K562 (cell line): ENCODE results near the gene CTRB1. TPM values are rescaled to one million over a fixed set of nuclear protein-coding genes. Genes with fewer than 3 reads are reported as not detected.

ENCODE experiments used
- ATAC-seq: fragments of 200-7000 bp; cut with Tn5 transposase; 3 replicates; pipeline ENCODE4 v1.9.1; 2020; ENCODE audit warnings: moderate library complexity
- BruUV-seq: library from RNA; stranded (reverse); fragments of 400-500 nt; replicated peaks from 2 replicates; lab custom pipeline; 2021; lab: Mats Ljungman, UMichigan
- CTCF ChIA-PET: fragments of 300-600 bp; formaldehyde crosslinking; extraction: SDS; loops from one replicate; lab custom pipeline; 2021; ENCODE audit warnings: low intra/inter-chr PET ratio; lab: Yijun Ruan, JAX
- POLR2A ChIA-PET: fragments of 300-600, 350-650 bp; sonication (Branson Sonifier 250); formaldehyde crosslinking; extraction: SDS; loops from one replicate; lab custom pipeline; 2021; ENCODE audit warnings: antibody characterized with exemption, inconsistent platforms; lab: Yijun Ruan, JAX
- DNase-seq, 4 experiments: peaks; one replicate each; pipeline versions ENCODE4 v3.0.0 to v3.0.0-alpha.2; 2011 to 2018; ENCODE audit warnings: low spot score in 3 of 4, mixed read lengths in 3 of 4; ENCODE audit errors: extremely low read depth in 1 of 4
- FAIRE-seq: peaks from 2 replicates; lab custom pipeline; 2011; peaks lifted over from hg19 to GRCh38; lab: Jason Lieb, UNC
- H2AFZ ChIP-seq: 2 replicates; pipeline ENCODE4 v1.6.0; 2011; ENCODE audit warnings: low read depth, low read length, control low read depth, inconsistent platforms
- H3K27ac ChIP-seq: fragments of 200-600 bp; 3 replicates; pipeline ENCODE4 v1.8.0; 2011; ENCODE audit warnings: low read depth, mild to moderate bottlenecking, control low read depth, inconsistent platforms, low read length, moderate library complexity, mixed read lengths; ENCODE audit errors: extremely low read depth
- H3K27me3 ChIP-seq, 2 experiments: fragments of 300-600 bp in 1 of 2; 2 replicates in 1 of 2; 3 replicates in 1 of 2; pipeline versions ENCODE4 v1.6.0 to v1.8.0; 2011; ENCODE audit warnings: inconsistent platforms in 2 of 2, low read length in 2 of 2, mild to moderate bottlenecking in 1 of 2, mixed read lengths in 1 of 2, moderate library complexity in 1 of 2; ENCODE audit not compliant: control insufficient read depth in 2 of 2, insufficient read depth in 2 of 2
- H3K36me3 ChIP-seq: fragments of 300-600 bp; 3 replicates; pipeline ENCODE4 v1.8.0; 2011; ENCODE audit warnings: mild to moderate bottlenecking, low read length, inconsistent platforms; ENCODE audit not compliant: control insufficient read depth, insufficient read depth
- H3K4me1 ChIP-seq, 2 experiments: fragments of 200-600 bp in 1 of 2; replicated peaks in 1 of 2; 2 replicates in 1 of 2; 3 replicates in 1 of 2; pipeline versions ENCODE4 v1.5.1 to v1.8.0; 2011; ENCODE audit warnings: inconsistent platforms in 2 of 2, low read length in 2 of 2, mild to moderate bottlenecking in 1 of 2, mixed read lengths in 1 of 2, moderate library complexity in 1 of 2; ENCODE audit not compliant: control insufficient read depth in 2 of 2, insufficient read depth in 2 of 2
- H3K4me2 ChIP-seq: 2 replicates; pipeline ENCODE4 v1.6.1; 2011; ENCODE audit warnings: low read length, control low read depth, inconsistent platforms, mixed read lengths; ENCODE audit not compliant: insufficient read depth
- H3K4me3 ChIP-seq: fragments of 200-600 bp; sonication (generic), shearing (Covaris generic); 2 replicates; pipeline ENCODE4 v1.5.1; 2016; ENCODE audit warnings: control low read depth, inconsistent platforms
- H3K79me2 ChIP-seq: fragments of 200-600 bp; 3 replicates; pipeline ENCODE4 v1.8.0; 2011; ENCODE audit warnings: low read length, inconsistent platforms; ENCODE audit not compliant: control insufficient read depth, insufficient read depth
- H3K9ac ChIP-seq, 2 experiments: 2 replicates each; pipeline versions ENCODE4 v1.6.0 to v1.6.1; 2011; ENCODE audit warnings: low read depth in 2 of 2, low read length in 2 of 2, control low read depth in 1 of 2, inconsistent platforms in 1 of 2, mild to moderate bottlenecking in 1 of 2, mixed read lengths in 1 of 2; ENCODE audit not compliant: insufficient read depth in 1 of 2
- H3K9me1 ChIP-seq: one replicate; pipeline ENCODE4 v1.6.0; 2011; ENCODE audit warnings: inconsistent platforms, mild to moderate bottlenecking, low read length, moderate library complexity; ENCODE audit not compliant: control insufficient read depth, insufficient read depth
- H3K9me3 ChIP-seq: replicated peaks from 2 replicates; pipeline ENCODE4 v1.5.1; 2011; ENCODE audit warnings: low read depth, low read length, inconsistent platforms; ENCODE audit not compliant: control insufficient read depth, insufficient read depth
- H4K20me1 ChIP-seq: replicated peaks from 2 replicates; pipeline ENCODE4 v1.6.1; 2011; ENCODE audit warnings: low read length, inconsistent platforms, mixed read lengths; ENCODE audit not compliant: control insufficient read depth, insufficient read depth
- HDAC8 ChIP-seq: fragments of 450-650 bp; IDR thresholded peaks from 2 replicates; pipeline ENCODE4 v1.6.1; 2016; ENCODE audit warnings: mild to moderate bottlenecking, missing genetic modification characterization, moderate library complexity, missing compliant biosample characterization
- NR4A1 ChIP-seq, 2 experiments: fragments of 250-450 bp in 1 of 2; fragments of 450-650 bp in 1 of 2; sonication (Bioruptor Pico) in 1 of 2; IDR thresholded peaks; 2 replicates each; pipeline versions ENCODE4 v1.4.0 to v1.6.1; 2016 to 2020; ENCODE audit warnings: mild to moderate bottlenecking in 2 of 2, missing compliant biosample characterization in 1 of 2, missing genetic modification characterization in 1 of 2, moderate library complexity in 1 of 2
- PHF21A ChIP-seq: fragments of 450-650 bp; IDR thresholded peaks from 2 replicates; pipeline ENCODE4 v1.6.1; 2017; ENCODE audit warnings: low read depth, borderline replicate concordance
- SLC30A9 ChIP-seq: fragments of 250-450 bp; sonication (Bioruptor Pico); IDR thresholded peaks from 2 replicates; pipeline ENCODE4 v1.8.0; 2022; ENCODE audit warnings: mild to moderate bottlenecking, moderate library complexity
- SRSF1 ChIP-seq: fragments of 200-400 bp; formaldehyde crosslinking; IDR thresholded peaks from 2 replicates; pipeline ENCODE4 v1.6.1; 2017; ENCODE audit warnings: mild to moderate bottlenecking, low read depth, low read length, moderate library complexity
- ZEB2 ChIP-seq: fragments of 450-650 bp; IDR thresholded peaks from 2 replicates; pipeline ENCODE4 v1.6.1; 2016
- ZNF134 ChIP-seq: fragments of 250-450 bp; sonication (Bioruptor Pico); conservative IDR thresholded peaks from 2 replicates; pipeline ENCODE4 v1.4.0; 2020
- WGBS: fragments of 100-300 bp; shearing (Covaris generic); methylation state at CpG from one replicate; pipeline ENCODE4 v1.1.6; 2016; ENCODE audit warnings: low coverage, mixed read lengths; ENCODE audit not compliant: insufficient coverage; ENCODE audit errors: missing lambda C conversion rate; 5-methylcytosine and 5-hydroxymethylcytosine counted together
- in situ Hi-C: fragments of 300-500 bp; cut with MboI; formaldehyde crosslinking; loops from 4 replicates; pipeline ENCODE4 v1.15.0; 2018; ENCODE audit warnings: inconsistent platforms, mixed read lengths
- intact Hi-C: fragments of 100-400 bp; cut with micrococcal nuclease; formaldehyde crosslinking; loops from 2 replicates; pipeline ENCODE4 v1.14.2; 2022
- polyA plus RNA-seq, 8 experiments: library from polyadenylated mRNA; depleted of rRNA in 4 of 8; stranded (reverse) in 5 of 8; unstranded in 3 of 8; fragments of >200 nt; fragmentation: Nextera tagmentation in 2 of 8; fragmentation: Illumina TruSeq in 1 of 8; extraction: Ambion mirVana in 2 of 8; extraction: Trizol in 1 of 8; gene quantifications; 2 replicates each; pipeline versions ENCODE4 v1.2.1 to v1.2.3, GENCODE V29; 2011 to 2014; ENCODE audit warnings: inconsistent platforms in 1 of 8, missing spikeins in 1 of 8
- total RNA-seq, 7 experiments: library from RNA; depleted of rRNA in 6 of 7; stranded (reverse); fragments of >200 nt in 6 of 7; fragmentation: Illumina TruSeq in 2 of 7; extraction: Trizol in 2 of 7; gene quantifications; 2 replicates each; pipeline versions ENCODE4 v1.2.1 to v1.2.3, GENCODE V29; 2011 to 2021; ENCODE audit warnings: low replicate concordance in 1 of 7
- TF ChIP-seq, protein P1 (sequence below): fragments of 250-450 bp; sonication (Bioruptor Pico); IDR thresholded peaks from 2 replicates; pipeline ENCODE4 v1.4.0; 2020; ENCODE audit warnings: mild to moderate bottlenecking
- TF ChIP-seq, protein P2 (sequence below): fragments of 250-450 bp; sonication (Bioruptor Pico); IDR thresholded peaks from 2 replicates; pipeline ENCODE4 v1.8.0; 2021; ENCODE audit warnings: mild to moderate bottlenecking, moderate library complexity
- TF ChIP-seq, protein P3 (sequence below), 2 experiments: fragments of 450-650 bp; IDR thresholded peaks; 2 replicates each; pipeline ENCODE4 v1.6.1; 2018; ENCODE audit warnings: mild to moderate bottlenecking in 2 of 2, low read depth in 1 of 2; ENCODE audit not compliant: partially characterized antibody in 2 of 2
- TF ChIP-seq, protein P4 (sequence below): fragments of 250-450 bp; sonication (Bioruptor Pico); IDR thresholded peaks from 2 replicates; pipeline ENCODE4 v1.4.0; 2020; ENCODE audit warnings: borderline replicate concordance

Gene CTRB1
- total and polyA plus RNA-seq, 9 of the 15 experiments (the other 6 are each of a cell fraction or from before 2014, with no cell fraction given), result 2.3 TPM; not detected in 8

DNA sequence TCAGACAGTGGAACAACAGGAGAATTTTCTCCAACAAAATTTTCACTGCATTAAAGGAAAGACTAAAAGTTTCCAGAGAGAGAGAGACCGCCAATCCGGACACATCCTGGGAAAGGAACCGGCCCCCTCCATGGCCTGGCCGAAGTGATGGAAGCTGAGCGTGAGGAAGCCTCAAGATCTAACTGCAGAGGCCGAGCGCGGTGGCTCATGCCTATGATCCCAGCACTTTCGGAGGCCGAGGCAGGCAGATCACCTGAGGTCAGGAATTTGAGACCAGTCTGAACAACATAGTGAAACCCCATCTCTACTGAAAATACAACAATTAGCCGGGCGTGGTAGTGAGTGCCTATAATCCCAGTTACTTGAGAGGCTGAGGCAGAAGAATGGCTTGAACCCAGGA lies 15.7 kb upstream of the CTRB1 start:
- Histone ChIP-seq H3K27ac (no peak overlapping the region), H3K4me2 (no peak overlapping the region), H2AFZ (no peak overlapping the region), H3K9me3 (no peaks in the 10 kb centered on the region), H3K4me3 (no peak overlapping the region), H3K9ac (no peak overlapping the region), H3K9me1 (no peaks in the 10 kb centered on the region), H3K27me3 (peaks cover 25 to 47% of the 10 kb centered on the region in 2 experiments), H4K20me1 (no peaks in the 10 kb centered on the region), H3K79me2 (no peaks in the 10 kb centered on the region), H3K4me1 (peaks cover 3 to 8% of the 10 kb centered on the region in 2 experiments; a peak in 4 of 5 replicates), H3K36me3 (no peaks in the 10 kb centered on the region)
- DNase-seq (no peak), FAIRE-seq (no peak), ATAC-seq (no peak)
- POLR2A ChIA-PET, result no interaction called here
- no TSS peak for BruUV-seq
- in situ Hi-C loops, result loop anchor here (5.0 to 25.0 kb wide), 3 partner anchors 184 to 1984 kb away; partner anchors contain the start of genes MON1B and SYCE1L
- WGBS, result 16% methylated on average over 12 of the region's 12 CpGs
- CTCF ChIA-PET, result no interaction called here
- intact Hi-C loops, result no loop called here
- TF ChIP-seq ZEB2 (no peak), SRSF1 (no peak), HDAC8 (tag) (no peak), SLC30A9 (CRISPR knock-in tag) (no peak), PHF21A (no peak), ZNF134 (CRISPR knock-in tag) (no peak), NR4A1 (CRISPR knock-in tag; IDR thresholded peaks at IDR 0.05) (no peak), NR4A1 (tag; IDR thresholded peaks at IDR 0.05) (no peak)
- TF ChIP-seq, protein P1, sequence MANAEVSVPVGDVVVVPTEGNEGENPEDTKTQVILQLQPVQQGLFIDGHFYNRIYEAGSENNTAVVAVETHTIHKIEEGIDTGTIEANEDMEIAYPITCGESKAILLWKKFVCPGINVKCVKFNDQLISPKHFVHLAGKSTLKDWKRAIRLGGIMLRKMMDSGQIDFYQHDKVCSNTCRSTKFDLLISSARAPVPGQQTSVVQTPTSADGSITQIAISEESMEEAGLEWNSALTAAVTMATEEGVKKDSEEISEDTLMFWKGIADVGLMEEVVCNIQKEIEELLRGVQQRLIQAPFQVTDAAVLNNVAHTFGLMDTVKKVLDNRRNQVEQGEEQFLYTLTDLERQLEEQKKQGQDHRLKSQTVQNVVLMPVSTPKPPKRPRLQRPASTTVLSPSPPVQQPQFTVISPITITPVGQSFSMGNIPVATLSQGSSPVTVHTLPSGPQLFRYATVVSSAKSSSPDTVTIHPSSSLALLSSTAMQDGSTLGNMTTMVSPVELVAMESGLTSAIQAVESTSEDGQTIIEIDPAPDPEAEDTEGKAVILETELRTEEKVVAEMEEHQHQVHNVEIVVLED, result no peak
- TF ChIP-seq, protein P2, sequence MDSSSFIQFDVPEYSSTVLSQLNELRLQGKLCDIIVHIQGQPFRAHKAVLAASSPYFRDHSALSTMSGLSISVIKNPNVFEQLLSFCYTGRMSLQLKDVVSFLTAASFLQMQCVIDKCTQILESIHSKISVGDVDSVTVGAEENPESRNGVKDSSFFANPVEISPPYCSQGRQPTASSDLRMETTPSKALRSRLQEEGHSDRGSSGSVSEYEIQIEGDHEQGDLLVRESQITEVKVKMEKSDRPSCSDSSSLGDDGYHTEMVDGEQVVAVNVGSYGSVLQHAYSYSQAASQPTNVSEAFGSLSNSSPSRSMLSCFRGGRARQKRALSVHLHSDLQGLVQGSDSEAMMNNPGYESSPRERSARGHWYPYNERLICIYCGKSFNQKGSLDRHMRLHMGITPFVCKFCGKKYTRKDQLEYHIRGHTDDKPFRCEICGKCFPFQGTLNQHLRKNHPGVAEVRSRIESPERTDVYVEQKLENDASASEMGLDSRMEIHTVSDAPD (CRISPR knock-in tag), result no peak
- TF ChIP-seq, protein P3, sequence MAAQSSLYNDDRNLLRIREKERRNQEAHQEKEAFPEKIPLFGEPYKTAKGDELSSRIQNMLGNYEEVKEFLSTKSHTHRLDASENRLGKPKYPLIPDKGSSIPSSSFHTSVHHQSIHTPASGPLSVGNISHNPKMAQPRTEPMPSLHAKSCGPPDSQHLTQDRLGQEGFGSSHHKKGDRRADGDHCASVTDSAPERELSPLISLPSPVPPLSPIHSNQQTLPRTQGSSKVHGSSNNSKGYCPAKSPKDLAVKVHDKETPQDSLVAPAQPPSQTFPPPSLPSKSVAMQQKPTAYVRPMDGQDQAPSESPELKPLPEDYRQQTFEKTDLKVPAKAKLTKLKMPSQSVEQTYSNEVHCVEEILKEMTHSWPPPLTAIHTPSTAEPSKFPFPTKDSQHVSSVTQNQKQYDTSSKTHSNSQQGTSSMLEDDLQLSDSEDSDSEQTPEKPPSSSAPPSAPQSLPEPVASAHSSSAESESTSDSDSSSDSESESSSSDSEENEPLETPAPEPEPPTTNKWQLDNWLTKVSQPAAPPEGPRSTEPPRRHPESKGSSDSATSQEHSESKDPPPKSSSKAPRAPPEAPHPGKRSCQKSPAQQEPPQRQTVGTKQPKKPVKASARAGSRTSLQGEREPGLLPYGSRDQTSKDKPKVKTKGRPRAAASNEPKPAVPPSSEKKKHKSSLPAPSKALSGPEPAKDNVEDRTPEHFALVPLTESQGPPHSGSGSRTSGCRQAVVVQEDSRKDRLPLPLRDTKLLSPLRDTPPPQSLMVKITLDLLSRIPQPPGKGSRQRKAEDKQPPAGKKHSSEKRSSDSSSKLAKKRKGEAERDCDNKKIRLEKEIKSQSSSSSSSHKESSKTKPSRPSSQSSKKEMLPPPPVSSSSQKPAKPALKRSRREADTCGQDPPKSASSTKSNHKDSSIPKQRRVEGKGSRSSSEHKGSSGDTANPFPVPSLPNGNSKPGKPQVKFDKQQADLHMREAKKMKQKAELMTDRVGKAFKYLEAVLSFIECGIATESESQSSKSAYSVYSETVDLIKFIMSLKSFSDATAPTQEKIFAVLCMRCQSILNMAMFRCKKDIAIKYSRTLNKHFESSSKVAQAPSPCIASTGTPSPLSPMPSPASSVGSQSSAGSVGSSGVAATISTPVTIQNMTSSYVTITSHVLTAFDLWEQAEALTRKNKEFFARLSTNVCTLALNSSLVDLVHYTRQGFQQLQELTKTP (IDR thresholded peaks at IDR 0.05; ENCODE audit: low read depth in 1 of 2, partially characterized antibody in 2 of 2), result no peak
- TF ChIP-seq, protein P4, sequence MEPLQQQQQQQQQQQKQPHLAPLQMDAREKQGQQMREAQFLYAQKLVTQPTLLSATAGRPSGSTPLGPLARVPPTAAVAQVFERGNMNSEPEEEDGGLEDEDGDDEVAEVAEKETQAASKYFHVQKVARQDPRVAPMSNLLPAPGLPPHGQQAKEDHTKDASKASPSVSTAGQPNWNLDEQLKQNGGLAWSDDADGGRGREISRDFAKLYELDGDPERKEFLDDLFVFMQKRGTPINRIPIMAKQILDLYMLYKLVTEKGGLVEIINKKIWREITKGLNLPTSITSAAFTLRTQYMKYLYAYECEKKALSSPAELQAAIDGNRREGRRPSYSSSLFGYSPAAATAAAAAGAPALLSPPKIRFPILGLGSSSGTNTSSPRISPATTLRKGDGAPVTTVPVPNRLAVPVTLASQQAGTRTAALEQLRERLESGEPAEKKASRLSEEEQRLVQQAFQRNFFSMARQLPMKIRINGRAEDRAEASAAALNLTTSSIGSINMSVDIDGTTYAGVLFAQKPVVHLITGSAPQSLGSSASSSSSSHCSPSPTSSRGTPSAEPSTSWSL (CRISPR knock-in tag), result no peak
